BJ (cell line): Measurements from ENCODE around the gene CCDC7. TPM values are rescaled to one million over a fixed set of nuclear protein-coding genes. Genes with fewer than 3 reads are reported as not detected.
"Not testable (repeated sequence)": the region's sequence is repeated elsewhere in the genome, so short reads cannot be mapped to it uniquely, and the experiment has no call there.

ENCODE experiments used
- CTCF ChIA-PET: fragments of 350-600 bp; formaldehyde crosslinking; extraction: SDS; loops from one replicate; lab custom pipeline; 2021; ENCODE audit warnings: antibody characterized with exemption, inconsistent platforms; lab: Yijun Ruan, JAX
- POLR2A ChIA-PET: fragments of 300-600 bp; sonication (Branson Sonifier 250); formaldehyde crosslinking; extraction: SDS; loops from one replicate; lab custom pipeline; 2021; ENCODE audit warnings: antibody characterized with exemption; lab: Charles Lee
- DNase-seq: peaks from one replicate; pipeline ENCODE4 v3.0.0-alpha.2; 2011; ENCODE audit warnings: low read depth
- H3K27me3 ChIP-seq: 2 replicates; pipeline ENCODE4 v1.6.0; 2011; ENCODE audit warnings: low read length; ENCODE audit not compliant: control insufficient read depth, insufficient read depth
- H3K36me3 ChIP-seq: 2 replicates; pipeline ENCODE4 v1.5.1; 2011; ENCODE audit warnings: low read length; ENCODE audit not compliant: control insufficient read depth, insufficient read depth
- H3K4me3 ChIP-seq: 2 replicates; pipeline ENCODE4 v1.5.1; 2011; ENCODE audit warnings: low read depth, mild to moderate bottlenecking, control low read depth, low read length
- polyA plus RNA-seq: library from polyadenylated mRNA; depleted of rRNA; stranded (reverse); fragments of >200 nt; gene quantifications from 2 replicates; pipeline ENCODE4 v1.2.3, GENCODE V29; 2011
- TF ChIP-seq, protein P1 (sequence below): IDR thresholded peaks from 2 replicates; pipeline ENCODE4 v1.5.1; 2011; ENCODE audit warnings: low read depth, mild to moderate bottlenecking, control low read depth, inconsistent platforms, low read length, moderate library complexity; ENCODE audit not compliant: insufficient read depth

CCDC7 gene
- polyA plus RNA-seq, 1 experiment = 0.52 TPM

DNA sequence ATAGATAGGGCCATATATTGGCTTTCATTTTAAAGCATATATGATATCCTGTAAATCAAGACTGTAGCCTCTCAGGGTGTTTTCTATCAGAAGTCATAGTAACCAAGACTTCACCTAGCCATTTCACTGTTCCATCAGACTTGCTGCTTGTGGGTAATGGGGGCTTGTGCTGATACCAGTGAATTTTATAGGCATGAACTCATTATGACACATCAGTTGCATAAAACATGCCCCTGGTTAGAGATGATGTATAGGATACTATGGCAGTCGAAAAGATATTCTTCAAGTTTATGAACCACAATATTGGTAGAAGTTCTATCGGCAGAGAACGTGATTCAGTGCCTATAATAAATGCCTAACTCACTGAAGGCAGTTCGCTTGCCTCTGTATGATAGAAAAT, 305.6 kb downstream of the CCDC7 start:
- DNase-seq = no peak
- H3K36me3 ChIP-seq = peaks cover 2% of the 10 kb centered on the region; the same call in 1 of the 2 replicates
- ChIA-PET POLR2A (no interaction called here), CTCF (no interaction called here)
- TF ChIP-seq, protein P1, sequence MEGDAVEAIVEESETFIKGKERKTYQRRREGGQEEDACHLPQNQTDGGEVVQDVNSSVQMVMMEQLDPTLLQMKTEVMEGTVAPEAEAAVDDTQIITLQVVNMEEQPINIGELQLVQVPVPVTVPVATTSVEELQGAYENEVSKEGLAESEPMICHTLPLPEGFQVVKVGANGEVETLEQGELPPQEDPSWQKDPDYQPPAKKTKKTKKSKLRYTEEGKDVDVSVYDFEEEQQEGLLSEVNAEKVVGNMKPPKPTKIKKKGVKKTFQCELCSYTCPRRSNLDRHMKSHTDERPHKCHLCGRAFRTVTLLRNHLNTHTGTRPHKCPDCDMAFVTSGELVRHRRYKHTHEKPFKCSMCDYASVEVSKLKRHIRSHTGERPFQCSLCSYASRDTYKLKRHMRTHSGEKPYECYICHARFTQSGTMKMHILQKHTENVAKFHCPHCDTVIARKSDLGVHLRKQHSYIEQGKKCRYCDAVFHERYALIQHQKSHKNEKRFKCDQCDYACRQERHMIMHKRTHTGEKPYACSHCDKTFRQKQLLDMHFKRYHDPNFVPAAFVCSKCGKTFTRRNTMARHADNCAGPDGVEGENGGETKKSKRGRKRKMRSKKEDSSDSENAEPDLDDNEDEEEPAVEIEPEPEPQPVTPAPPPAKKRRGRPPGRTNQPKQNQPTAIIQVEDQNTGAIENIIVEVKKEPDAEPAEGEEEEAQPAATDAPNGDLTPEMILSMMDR = no peak
- no peak overlapping the region for H3K4me3 ChIP-seq
- H3K27me3 ChIP-seq = no peaks in the 10 kb centered on the region

DNA sequence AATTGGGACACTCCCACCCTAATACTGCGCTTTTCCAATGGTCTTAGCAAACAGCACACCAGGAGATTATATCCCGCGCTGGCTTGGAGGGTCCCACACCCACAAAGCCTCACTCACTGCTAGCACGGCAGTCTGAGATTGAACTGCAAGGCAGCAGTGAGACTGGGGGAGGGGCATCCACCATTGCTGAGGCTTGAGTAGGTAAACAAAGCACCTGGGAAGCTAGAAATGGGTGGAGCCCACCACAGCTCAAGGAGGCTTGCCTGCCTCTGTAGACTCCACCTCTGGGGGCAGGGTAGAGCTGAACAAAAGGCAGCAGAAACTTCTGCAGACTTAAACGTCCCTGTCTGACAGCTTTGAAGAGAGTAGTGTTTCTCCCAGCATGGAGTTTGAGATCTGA, 309.0 kb downstream of the CCDC7 start:
- POLR2A ChIA-PET, H3K27me3 ChIP-seq, H3K4me3 ChIP-seq, H3K36me3 ChIP-seq, CTCF ChIA-PET, DNase-seq: not testable (repeated sequence)

DNA sequence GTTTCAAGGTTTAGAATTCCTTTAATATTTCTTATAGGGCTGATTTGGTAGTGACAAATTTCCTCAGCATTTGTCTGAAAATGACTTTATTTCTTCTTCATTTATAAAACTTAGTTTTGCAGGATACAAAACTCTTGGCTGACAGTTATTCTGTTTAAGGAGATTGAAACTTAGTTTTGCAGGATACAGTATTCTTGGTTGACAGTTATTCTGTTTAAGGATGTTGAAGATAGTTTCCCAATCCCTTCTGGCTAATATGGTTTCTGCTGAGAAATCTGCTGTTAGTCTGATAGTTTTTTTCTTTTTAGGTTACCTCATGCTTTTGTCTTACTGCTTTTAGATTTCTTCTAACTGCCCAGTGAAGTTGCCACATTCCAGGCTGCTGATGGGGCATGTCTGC, 325.3 kb downstream of the CCDC7 start:
- ChIA-PET POLR2A (no interaction called here), CTCF (no interaction called here)
- TF ChIP-seq, protein P1 = no peak
- Histone ChIP-seq H3K27me3 (peaks cover 2% of the 10 kb centered on the region; the same call in 1 of the 2 replicates), H3K36me3 (no peaks in the 10 kb centered on the region), H3K4me3 (no peak overlapping the region)
- DNase-seq = no peak

DNA sequence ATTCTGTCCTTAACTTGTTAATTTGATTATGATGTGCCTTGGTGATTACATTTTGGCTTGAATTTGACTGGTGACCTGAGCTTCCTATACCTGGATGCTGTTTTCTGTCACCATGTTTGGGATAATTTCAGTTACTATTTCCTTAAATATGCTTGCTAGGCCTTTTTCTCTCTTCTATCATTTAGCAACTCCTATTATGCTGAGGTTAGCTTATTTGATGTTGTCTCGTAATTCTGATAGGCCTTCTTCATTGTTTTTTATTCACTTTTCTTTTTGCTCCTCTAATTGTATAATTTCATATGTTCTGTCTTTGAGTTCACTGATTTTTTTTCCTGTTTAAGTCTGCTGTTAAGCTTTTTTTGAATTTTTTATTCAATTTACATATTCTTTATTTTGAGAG, 327.2 kb downstream of the CCDC7 start:
- DNase-seq = no peak
- TF ChIP-seq, protein P1 = no peak
- H3K36me3 ChIP-seq = no peaks in the 10 kb centered on the region
- ChIA-PET POLR2A (no interaction called here), CTCF (interaction anchor here (0.6 kb wide), 1 partner anchor 539 kb away, joined by 3 read pairs; no protein-coding TSS in a partner anchor)
- peaks cover 2% of the 10 kb centered on the region; the same call in 1 of the 2 replicates for H3K27me3 ChIP-seq
- H3K4me3 ChIP-seq = no peak overlapping the region

DNA sequence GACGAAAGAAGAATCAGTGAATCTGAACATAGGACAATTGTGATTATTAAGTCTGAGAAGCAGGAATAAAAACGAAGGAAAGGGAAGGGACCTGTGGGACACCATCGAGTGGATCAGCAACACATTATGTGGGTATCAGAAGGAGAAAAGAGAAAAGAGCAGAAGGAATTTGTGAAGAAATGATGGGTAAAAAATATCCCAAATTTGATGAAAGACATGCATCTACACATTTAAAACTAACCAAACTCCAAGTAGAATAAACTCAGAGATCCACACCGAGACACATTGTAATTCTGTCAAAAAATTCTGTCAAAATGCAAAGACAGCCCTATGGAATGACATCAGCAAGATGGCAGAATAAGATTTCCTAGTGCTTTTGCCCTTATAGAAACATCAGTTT, 341.0 kb downstream of the CCDC7 start:
- CTCF ChIA-PET = interaction anchor here (2.7 kb wide), 1 partner anchor 222 kb away, joined by 18 read pairs; no protein-coding TSS in a partner anchor
- TF ChIP-seq, protein P1 = no peak
- POLR2A ChIA-PET = no interaction called here
- no peak for DNase-seq
- Histone ChIP-seq H3K27me3 (no peaks in the 10 kb centered on the region), H3K36me3 (no peaks in the 10 kb centered on the region), H3K4me3 (no peak overlapping the region)

DNA sequence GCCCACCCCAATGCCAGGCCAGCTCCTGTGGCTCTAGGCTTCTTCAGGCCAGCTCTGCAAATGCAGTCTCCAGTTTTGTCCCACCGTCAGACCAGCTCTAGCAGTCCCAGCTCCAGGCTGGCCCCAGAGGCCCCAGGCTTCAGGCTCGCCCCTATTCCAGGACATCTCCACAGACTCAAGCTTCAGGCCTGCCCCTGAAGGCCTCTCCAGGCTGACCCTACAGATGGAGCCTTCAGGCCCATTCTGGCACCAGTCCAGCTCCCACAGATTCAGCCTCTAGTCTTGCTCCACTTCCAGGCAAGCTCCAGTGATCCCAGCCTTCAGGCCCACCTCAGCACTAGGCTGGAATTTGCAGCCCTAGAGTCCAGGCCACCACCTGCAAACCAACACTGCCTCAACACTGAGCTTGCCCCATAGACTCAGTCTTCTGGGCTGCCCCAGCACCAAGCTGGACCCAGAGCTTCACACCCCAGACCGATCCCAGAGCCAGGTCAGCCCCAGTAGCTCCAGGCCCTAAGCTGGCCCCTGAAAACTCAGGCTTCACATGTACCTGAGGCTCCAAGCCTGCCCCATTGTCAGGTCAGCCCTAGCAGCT, 341.8 kb downstream of the CCDC7 start:
- TF ChIP-seq, protein P1 = no peak
- ChIA-PET POLR2A (no interaction called here), CTCF (interaction anchor here (2.7 kb wide), 1 partner anchor 221 kb away, joined by 18 read pairs; no protein-coding TSS in a partner anchor)
- Histone ChIP-seq H3K36me3 (no peaks in the 10 kb centered on the region), H3K4me3 (no peak overlapping the region), H3K27me3 (no peaks in the 10 kb centered on the region)
- DNase-seq = no peak
